Measurements from ENCODE around the gene UBN2.

The UBN2 gene

GRCh38 chr7:139334399-139335150 lies 103.5 kb downstream of the UBN2 start:
- no peak for TF ChIP-seq CTCF (IDR thresholded peaks at IDR 0.05; ENCODE audit: low read length, missing control alignments)
- no peak overlapping the region for H3K4me3 ChIP-seq (replicated peaks; ENCODE audit: low read depth, low read length)
- no peak for DNase-seq (ENCODE audit: low read depth)

GRCh38 chr7:139339025-139339424 lies 108.0 kb downstream of the UBN2 start:
- no peak overlapping the region for H3K4me3 ChIP-seq (replicated peaks; ENCODE audit: low read depth, low read length)
- DNase-seq (ENCODE audit: low read depth) = no peak
- no peak for TF ChIP-seq CTCF (IDR thresholded peaks at IDR 0.05; ENCODE audit: low read length, missing control alignments)

- DNase-seq (ENCODE audit: low read depth) = no peak
- H3K4me3 ChIP-seq (replicated peaks; ENCODE audit: low read depth, low read length) = peak overlapping the region; percentile 94
- no peak for TF ChIP-seq CTCF (IDR thresholded peaks at IDR 0.05; ENCODE audit: low read length, missing control alignments)
These were observed 108.6 kb downstream of the UBN2 start for GRCh38 chr7:139339698-139340036.

GRCh38 chr7:139340037-139340807 lies 109.2 kb downstream of the UBN2 start:
- peak; percentile 74 for TF ChIP-seq CTCF (IDR thresholded peaks at IDR 0.05; ENCODE audit: low read length, missing control alignments)
- H3K4me3 ChIP-seq (replicated peaks; ENCODE audit: low read depth, low read length) = peak overlapping the region; percentile 94
- peak; percentile 100 for DNase-seq (ENCODE audit: low read depth)

GRCh38 chr7:139340808-139341057 lies 109.7 kb downstream of the UBN2 start:
- no peak for DNase-seq (ENCODE audit: low read depth)
- TF ChIP-seq CTCF (IDR thresholded peaks at IDR 0.05; ENCODE audit: low read length, missing control alignments) = no peak
- peak overlapping the region; percentile 94 for H3K4me3 ChIP-seq (replicated peaks; ENCODE audit: low read depth, low read length)

- H3K4me3 ChIP-seq (replicated peaks; ENCODE audit: low read depth, low read length) = peak within 1 kb of the TSS; percentile 94
- peak; percentile 96 for DNase-seq (ENCODE audit: low read depth)
- TF ChIP-seq CTCF (IDR thresholded peaks at IDR 0.05; ENCODE audit: low read length, missing control alignments) = peak; percentile 17
These were observed 110.2 kb downstream of the UBN2 start, which contains the start of gene FMC1 for GRCh38 chr7:139341058-139341775. TSS of gene FMC1 (plus strand) at chr7:139341337. CDS start at chr7:139341385, 48 bp downstream.
